ENCODE results near the gene GPR37. TPM values are rescaled to one million over a fixed set of nuclear protein-coding genes. Genes with fewer than 3 reads are reported as not detected.

The GPR37 gene
- total RNA-seq, 2 experiments from 2014 or later: not detected

DNA sequence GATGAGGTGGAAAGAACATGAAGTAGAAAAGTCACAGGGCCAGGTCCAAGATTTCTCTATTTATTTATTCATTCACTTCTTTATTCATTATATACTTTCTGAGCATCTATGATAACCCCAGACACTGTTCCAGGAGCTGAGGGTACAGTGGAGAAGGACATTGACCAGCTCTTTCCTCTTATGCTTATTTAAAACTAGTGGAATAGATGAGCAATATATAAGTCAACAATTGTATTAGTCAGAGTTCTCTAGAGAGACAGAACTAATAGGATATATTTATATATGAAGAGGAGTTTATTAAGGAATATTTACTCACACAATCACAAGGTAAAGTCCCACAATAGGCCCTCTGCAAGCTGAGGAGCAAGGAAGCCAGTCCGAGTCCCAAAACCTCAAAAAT is 15.0 kb upstream of the GPR37 start:
- H3K4me1 Mint-ChIP-seq (ENCODE audit: low read depth): no peaks in the 10 kb centered on the region
- CTCF ChIA-PET: no interaction called here
- no peaks in the 10 kb centered on the region for H3K9me3 Mint-ChIP-seq
- TF ChIP-seq CTCF (IDR thresholded peaks at IDR 0.05): no peak
- H3K4me3 Mint-ChIP-seq: no peak overlapping the region
- no peak overlapping the region for H3K27ac Mint-ChIP-seq
- POLR2A ChIA-PET: no interaction called here
- no peaks in the 10 kb centered on the region for H3K36me3 Mint-ChIP-seq (ENCODE audit: low read depth)
- DNase-seq: no peak
- H3K27me3 Mint-ChIP-seq: peaks cover 10% of the 10 kb centered on the region
- ATAC-seq: no peak
- intact Hi-C loops (cut with micrococcal nuclease): no loop called here

DNA sequence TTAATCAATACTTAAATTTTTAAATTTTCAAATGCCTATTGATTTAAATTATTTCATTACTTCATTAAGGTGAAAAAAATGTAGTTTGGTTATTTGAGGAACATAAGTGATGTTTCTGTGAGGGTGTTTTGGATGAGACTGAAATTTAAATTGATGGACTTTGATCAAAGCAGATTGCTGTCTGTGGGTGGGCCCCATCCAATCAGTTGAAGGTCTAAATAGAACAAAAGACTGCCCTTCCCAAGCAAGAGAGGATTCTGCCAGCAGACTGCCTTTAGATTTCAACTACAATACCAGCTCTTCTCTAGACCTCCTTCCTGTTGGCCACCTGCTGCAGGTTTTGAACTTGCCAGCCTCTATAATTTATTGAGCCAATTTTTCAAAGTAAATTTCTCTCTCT is 14.5 kb upstream of the GPR37 start:
- no peak for TF ChIP-seq CTCF (IDR thresholded peaks at IDR 0.05)
- Mint-ChIP-seq H3K4me3 (no peak overlapping the region), H3K27me3 (peaks cover 10% of the 10 kb centered on the region), H3K27ac (no peak overlapping the region), H3K36me3 (ENCODE audit: low read depth) (no peaks in the 10 kb centered on the region), H3K9me3 (no peaks in the 10 kb centered on the region), H3K4me1 (ENCODE audit: low read depth) (no peaks in the 10 kb centered on the region)
- intact Hi-C loops (cut with micrococcal nuclease): no loop called here
- DNase-seq: no peak
- no peak for ATAC-seq
- ChIA-PET CTCF (no interaction called here), POLR2A (no interaction called here)

DNA sequence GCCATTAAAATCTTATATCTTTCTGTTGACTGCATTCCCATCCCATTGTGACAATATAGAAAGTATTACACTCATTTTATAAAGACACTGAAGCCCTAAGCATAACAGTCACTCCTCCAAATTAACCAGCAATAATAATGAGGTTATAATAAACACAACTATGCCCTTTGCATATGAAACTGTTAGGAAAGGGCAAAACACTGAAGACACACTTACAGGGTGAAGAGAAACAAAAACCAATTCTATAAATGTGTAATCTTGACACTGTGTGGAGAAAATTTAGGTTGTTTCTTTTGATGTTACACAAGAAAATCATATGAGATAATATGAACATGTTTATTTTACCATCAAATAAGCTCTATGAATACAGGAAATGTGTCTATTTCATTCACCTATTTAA is 14.0 kb upstream of the GPR37 start:
- no peak for TF ChIP-seq CTCF (IDR thresholded peaks at IDR 0.05)
- Mint-ChIP-seq H3K4me3 (no peak overlapping the region), H3K9me3 (no peaks in the 10 kb centered on the region), H3K36me3 (ENCODE audit: low read depth) (no peaks in the 10 kb centered on the region), H3K27ac (no peak overlapping the region), H3K27me3 (peaks cover 10% of the 10 kb centered on the region), H3K4me1 (ENCODE audit: low read depth) (no peaks in the 10 kb centered on the region)
- ChIA-PET CTCF (no interaction called here), POLR2A (no interaction called here)
- no peak for DNase-seq
- intact Hi-C loops (cut with micrococcal nuclease): no loop called here
- no peak for ATAC-seq

- no peak overlapping the region for H3K27ac Mint-ChIP-seq
- H3K27me3 Mint-ChIP-seq: peaks cover 10% of the 10 kb centered on the region
- no peak for ATAC-seq
- CTCF ChIA-PET: no interaction called here
- no peaks in the 10 kb centered on the region for H3K9me3 Mint-ChIP-seq
- POLR2A ChIA-PET: no interaction called here
- TF ChIP-seq CTCF (IDR thresholded peaks at IDR 0.05): no peak
- no peak for DNase-seq
- H3K4me1 Mint-ChIP-seq (ENCODE audit: low read depth): no peaks in the 10 kb centered on the region
- H3K36me3 Mint-ChIP-seq (ENCODE audit: low read depth): no peaks in the 10 kb centered on the region
- intact Hi-C loops (cut with micrococcal nuclease): no loop called here
- no peak overlapping the region for H3K4me3 Mint-ChIP-seq
Measured at GRCh38 chr7:124779194-124779593, 13.6 kb upstream of the GPR37 start.

DNA sequence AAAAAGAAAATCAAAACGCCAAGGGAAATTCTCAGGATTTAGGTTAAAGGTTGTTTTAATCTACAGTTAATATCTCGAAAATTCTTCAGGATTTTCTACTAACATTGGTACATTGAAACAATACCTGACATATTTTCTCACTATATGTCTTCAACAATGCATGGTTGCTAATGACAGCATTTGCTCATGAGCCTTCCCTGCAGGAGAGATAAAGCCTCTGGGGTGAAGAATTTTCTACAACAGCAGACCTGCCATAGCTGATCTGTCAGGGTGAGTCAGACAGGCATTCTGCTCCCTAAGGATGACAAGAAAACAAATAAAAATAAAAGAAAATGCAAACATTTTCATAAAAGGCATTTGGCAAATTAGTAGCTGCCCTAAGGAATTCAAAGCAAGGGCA is 11.7 kb upstream of the GPR37 start:
- POLR2A ChIA-PET: no interaction called here
- no peak overlapping the region for H3K27ac Mint-ChIP-seq
- no peak overlapping the region for H3K4me3 Mint-ChIP-seq
- intact Hi-C loops (cut with micrococcal nuclease): no loop called here
- H3K4me1 Mint-ChIP-seq (ENCODE audit: low read depth): no peaks in the 10 kb centered on the region
- peaks cover 10% of the 10 kb centered on the region for H3K27me3 Mint-ChIP-seq
- no peaks in the 10 kb centered on the region for H3K9me3 Mint-ChIP-seq
- DNase-seq: no peak
- no peak for ATAC-seq
- no peak for TF ChIP-seq CTCF (IDR thresholded peaks at IDR 0.05)
- CTCF ChIA-PET: no interaction called here
- no peaks in the 10 kb centered on the region for H3K36me3 Mint-ChIP-seq (ENCODE audit: low read depth)

Measured in activated CD8-positive, alpha-beta T cell treated with anti-CD3 and anti-CD28 coated beads for 36 hours (primary cell).